HEK293 (cell line): ENCODE results near the gene ZNF845.

Experiments used
- REST ChIP-seq: fragments of 450-650 bp; formaldehyde crosslinking; IDR thresholded peaks from 2 replicates; pipeline ENCODE4 v1.5.1; 2016; ENCODE audit warnings: missing biosample characterization, missing genetic modification characterization
- ZSCAN30 ChIP-seq: fragments of 450-650 bp; IDR thresholded peaks from 2 replicates; pipeline ENCODE4 v1.5.1; 2018; ENCODE audit warnings: missing biosample characterization, mild to moderate bottlenecking, missing genetic modification characterization, moderate library complexity

- TF ChIP-seq ZSCAN30 (tag by site-specific recombination) (no peak), REST (tag by site-specific recombination) (no peak)
Measured at GRCh38 chr19:53389978-53390377, 56.4 kb downstream of the ZNF845 start.
